Measurements from ENCODE around the gene LRP2BP. TPM values are rescaled to one million over a fixed set of nuclear protein-coding genes. Genes with fewer than 3 reads are reported as not detected.

LRP2BP gene
- total RNA-seq, 2 donors from 2014 or later, result 0.30 to 0.42 TPM

GRCh38 chr4:185357211-185357610 is 38.5 kb downstream of the LRP2BP start:
- Histone ChIP-seq H3K27me3 (no peaks in the 10 kb centered on the region), H3K9ac (ENCODE audit: low read depth in 2 of 2, low read length in 2 of 2) (no peak overlapping the region), H3K27ac (no peak overlapping the region), H3K4me3 (no peak overlapping the region), H3K4me1 (no peaks in the 10 kb centered on the region), H3K9me3 (no peaks in the 10 kb centered on the region), H3K36me3 (no peaks in the 10 kb centered on the region)
- no peak for TF ChIP-seq CTCF (IDR thresholded peaks at IDR 0.05)
- intact Hi-C loops (cut with DNase I), result no loop called here
- DNase-seq, result no peak

GRCh38 chr4:185352741-185353140 is 43.0 kb downstream of the LRP2BP start:
- no peak for TF ChIP-seq CTCF (IDR thresholded peaks at IDR 0.05)
- intact Hi-C loops (cut with DNase I), result no loop called here
- Histone ChIP-seq H3K27me3 (no peaks in the 10 kb centered on the region), H3K9ac (ENCODE audit: low read depth in 2 of 2, low read length in 2 of 2) (no peak overlapping the region), H3K9me3 (no peaks in the 10 kb centered on the region), H3K27ac (no peak overlapping the region), H3K4me1 (no peaks in the 10 kb centered on the region), H3K4me3 (no peak overlapping the region), H3K36me3 (no peaks in the 10 kb centered on the region)
- DNase-seq, result no peak

GRCh38 chr4:185352202-185352601 is 43.5 kb downstream of the LRP2BP start:
- Histone ChIP-seq H3K9me3 (no peaks in the 10 kb centered on the region), H3K4me3 (no peak overlapping the region), H3K27ac (no peak overlapping the region), H3K9ac (ENCODE audit: low read depth in 2 of 2, low read length in 2 of 2) (no peak overlapping the region), H3K4me1 (no peaks in the 10 kb centered on the region), H3K36me3 (no peaks in the 10 kb centered on the region), H3K27me3 (no peaks in the 10 kb centered on the region)
- TF ChIP-seq CTCF (IDR thresholded peaks at IDR 0.05), result no peak
- intact Hi-C loops (cut with DNase I), result no loop called here
- no peak for DNase-seq

GRCh38 chr4:185351691-185352090 is 44.0 kb downstream of the LRP2BP start:
- Histone ChIP-seq H3K9ac (ENCODE audit: low read depth in 2 of 2, low read length in 2 of 2) (no peak overlapping the region), H3K36me3 (no peaks in the 10 kb centered on the region), H3K27ac (no peak overlapping the region), H3K9me3 (no peaks in the 10 kb centered on the region), H3K4me1 (no peaks in the 10 kb centered on the region), H3K27me3 (no peaks in the 10 kb centered on the region), H3K4me3 (no peak overlapping the region)
- no peak for DNase-seq
- intact Hi-C loops (cut with DNase I), result no loop called here
- TF ChIP-seq CTCF (IDR thresholded peaks at IDR 0.05), result no peak

GRCh38 chr4:185346975-185347601 is 48.6 kb downstream of the LRP2BP start:
- Histone ChIP-seq H3K4me3 (no peak overlapping the region), H3K27me3 (no peaks in the 10 kb centered on the region), H3K9ac (ENCODE audit: low read depth in 2 of 2, low read length in 2 of 2) (no peak overlapping the region), H3K36me3 (no peaks in the 10 kb centered on the region), H3K4me1 (no peaks in the 10 kb centered on the region), H3K9me3 (no peaks in the 10 kb centered on the region), H3K27ac (no peak overlapping the region)
- TF ChIP-seq CTCF (IDR thresholded peaks at IDR 0.05), result no peak
- no peak for DNase-seq
- intact Hi-C loops (cut with DNase I), result no loop called here

Data from colonic mucosa (tissue), 4 donors.